ENCODE results near the gene MUC5B. TPM values are rescaled to one million over a fixed set of nuclear protein-coding genes. Genes with fewer than 3 reads are reported as not detected.

The MUC5B gene
- total and polyA plus RNA-seq, 2 donors (not counting 3 experiments of a cell fraction or from before 2014, with no cell fraction given), result not detected

- ChIA-PET CTCF (no interaction called here), POLR2A (no interaction called here)
- Histone ChIP-seq H3K27me3 (ENCODE audit: control insufficient read depth in 2 of 2, insufficient read depth in 2 of 2, low read length in 2 of 2) (peaks cover 0 to 2% of the 10 kb centered on the region in 2 experiments), H4K20me1 (replicated peaks; ENCODE audit: control insufficient read depth, extremely low read depth, insufficient read depth, low read length) (no peaks in the 10 kb centered on the region), H3K4me1 (ENCODE audit: control insufficient read depth, extremely low read depth, insufficient read depth, low read length) (no peaks in the 10 kb centered on the region), H3K4me3 (replicated peaks in 1 of 3; ENCODE audit: insufficient read depth in 1 of 3, low read depth in 1 of 3, low read length in 3 of 3) (no peak overlapping the region), H3K9me3 (replicated peaks; ENCODE audit: control insufficient read depth, insufficient read depth, low read length) (no peaks in the 10 kb centered on the region), H3K9me1 (replicated peaks; ENCODE audit: control insufficient read depth, extremely low read depth, insufficient read depth, low read length) (no peaks in the 10 kb centered on the region), H3K4me2 (ENCODE audit: insufficient read depth, low read length) (no peak overlapping the region), H3K27ac (ENCODE audit: insufficient read depth, low read depth, low read length) (no peak overlapping the region), H2AFZ (ENCODE audit: low read depth, low read length) (no peak overlapping the region), H3K36me3 (ENCODE audit: control insufficient read depth in 2 of 2, extremely low read depth in 1 of 2, insufficient read depth in 2 of 2, low read length in 2 of 2) (no peaks in the 10 kb centered on the region), H3K79me2 (ENCODE audit: control insufficient read depth, insufficient read depth, low read length) (no peaks in the 10 kb centered on the region), H3K9ac (replicated peaks; ENCODE audit: extremely low read depth, insufficient read depth, low read length) (no peak overlapping the region)
- BruUV-seq (replicated peaks), result no TSS peak
- DNase-seq (ENCODE audit: low read depth, low spot score), result no peak
- TF ChIP-seq FOS (IDR thresholded peaks at IDR 0.05; ENCODE audit: borderline replicate concordance, insufficient read depth, low read length) (no peak), POLR2A (IDR thresholded peaks at IDR 0.05; ENCODE audit: low read depth, low read length) (no peak), JUN (IDR thresholded peaks at IDR 0.05; ENCODE audit: borderline replicate concordance, insufficient read depth, insufficient read length, low read depth) (no peak), CTCF (IDR thresholded peaks at IDR 0.05; ENCODE audit: extremely low read depth in 1 of 2, insufficient read depth in 1 of 2, low read depth in 1 of 2, low read length in 2 of 2) (no peak), MAX (IDR thresholded peaks at IDR 0.05; ENCODE audit: insufficient read depth, insufficient read length) (no peak), GATA2 (IDR thresholded peaks at IDR 0.05; ENCODE audit: insufficient read depth, insufficient read length, low read depth, low read length) (no peak), EZH2 (IDR thresholded peaks at IDR 0.05; ENCODE audit: borderline replicate concordance, low read depth, low read length, severe bottlenecking) (no peak), POLR2AphosphoS5 (IDR thresholded peaks at IDR 0.05; ENCODE audit: insufficient read depth, low read depth, low read length) (no peak), MYC (IDR thresholded peaks at IDR 0.05; ENCODE audit: low read depth, low read length) (no peak)
- intact Hi-C loops (cut with micrococcal nuclease) (loop anchor here (5.0 kb wide), 1 partner anchor 298 kb away; no protein-coding TSS in a partner anchor), dilution Hi-C loops (cut with MboI; ENCODE audit: extremely low pct_ligation_motif_present, low sequenced_read_pairs) (no loop called here)
- FAIRE-seq, result no peak
Observed at GRCh38 chr11:1218788-1219445, 3.9 kb upstream of the MUC5B start.

All from endothelial cell of umbilical vein (primary cell).